Measurements from ENCODE around the gene DDX54. TPM values are rescaled to one million over a fixed set of nuclear protein-coding genes. Genes with fewer than 3 reads are reported as not detected.

The DDX54 gene
- total RNA-seq, 1 experiment from 2014 or later, result 101 TPM

DNA sequence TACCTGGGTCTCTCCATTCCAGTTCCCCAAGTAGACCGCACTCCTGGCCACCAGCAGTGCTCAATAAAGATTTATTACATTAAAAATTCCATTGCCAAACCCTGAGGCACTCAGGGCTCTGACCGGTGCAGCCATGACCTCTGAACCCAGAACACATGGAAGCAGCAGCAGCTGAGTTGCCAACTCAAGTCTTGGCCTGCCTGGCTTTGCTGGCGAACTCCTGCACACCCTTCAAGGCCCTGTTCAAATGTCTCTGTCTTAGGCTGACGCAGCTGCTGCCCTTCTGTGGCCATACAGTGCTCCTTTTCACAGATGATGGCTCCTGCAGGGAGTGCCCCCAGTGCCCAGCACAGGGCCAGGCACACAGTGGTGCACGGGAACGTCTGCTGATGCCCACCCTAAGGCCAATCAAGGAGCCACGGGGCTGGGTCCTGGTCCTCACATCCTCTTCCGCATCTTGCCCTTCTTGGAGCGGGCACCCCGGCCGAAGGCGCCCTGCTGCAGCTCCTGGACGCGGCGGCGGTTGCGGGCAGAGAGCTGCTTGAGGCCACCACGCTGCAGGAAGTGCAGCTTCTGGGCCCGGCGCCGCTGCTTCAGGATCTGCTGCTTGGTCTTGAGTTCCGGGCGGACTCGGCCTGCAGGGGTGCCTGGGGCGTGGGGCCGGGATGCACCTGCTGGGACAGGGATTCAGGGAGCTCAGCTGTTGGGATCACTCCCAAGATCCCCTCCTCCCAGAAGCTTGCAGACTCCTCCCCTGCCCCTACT is 26.7 kb downstream of the DDX54 start:
- BruUV-seq (replicated peaks), result TSS peak; percentile 81
- Histone ChIP-seq H3K36me3 (ENCODE audit: control insufficient read depth, insufficient read depth, low read length) (no peaks in the 10 kb centered on the region), H3K27me3 (ENCODE audit: control insufficient read depth, insufficient read depth, low read length) (no peaks in the 10 kb centered on the region), H3K27ac (ENCODE audit: low read length) (no peak overlapping the region), H3K4me1 (ENCODE audit: control insufficient read depth, insufficient read depth, low read length) (0 out of 2 replicates have a peak, but pooled peaks cover under 1% of the 10 kb centered on the region), H3K9me3 (ENCODE audit: control insufficient read depth, insufficient read depth, low read depth, low read length) (no peaks in the 10 kb centered on the region), H3K4me3 (ENCODE audit: low read depth in 2 of 2, low read length in 2 of 2) (no peak overlapping the region)
- CTCF ChIA-PET, result interaction anchor here (0.7 kb wide), 1 partner anchor 45 kb away, joined by 4 read pairs; no protein-coding TSS in a partner anchor
- POLR2A ChIA-PET, result no interaction called here
- intact Hi-C loops (cut with micrococcal nuclease; ENCODE audit: unreplicated experiment), result loop anchor here (10.0 kb wide), 1 partner anchor 164 kb away; no protein-coding TSS in a partner anchor
- DNase-seq (ENCODE audit: low read depth, low spot score) (no peak), ATAC-seq (no peak)
- TF ChIP-seq, protein P1, sequence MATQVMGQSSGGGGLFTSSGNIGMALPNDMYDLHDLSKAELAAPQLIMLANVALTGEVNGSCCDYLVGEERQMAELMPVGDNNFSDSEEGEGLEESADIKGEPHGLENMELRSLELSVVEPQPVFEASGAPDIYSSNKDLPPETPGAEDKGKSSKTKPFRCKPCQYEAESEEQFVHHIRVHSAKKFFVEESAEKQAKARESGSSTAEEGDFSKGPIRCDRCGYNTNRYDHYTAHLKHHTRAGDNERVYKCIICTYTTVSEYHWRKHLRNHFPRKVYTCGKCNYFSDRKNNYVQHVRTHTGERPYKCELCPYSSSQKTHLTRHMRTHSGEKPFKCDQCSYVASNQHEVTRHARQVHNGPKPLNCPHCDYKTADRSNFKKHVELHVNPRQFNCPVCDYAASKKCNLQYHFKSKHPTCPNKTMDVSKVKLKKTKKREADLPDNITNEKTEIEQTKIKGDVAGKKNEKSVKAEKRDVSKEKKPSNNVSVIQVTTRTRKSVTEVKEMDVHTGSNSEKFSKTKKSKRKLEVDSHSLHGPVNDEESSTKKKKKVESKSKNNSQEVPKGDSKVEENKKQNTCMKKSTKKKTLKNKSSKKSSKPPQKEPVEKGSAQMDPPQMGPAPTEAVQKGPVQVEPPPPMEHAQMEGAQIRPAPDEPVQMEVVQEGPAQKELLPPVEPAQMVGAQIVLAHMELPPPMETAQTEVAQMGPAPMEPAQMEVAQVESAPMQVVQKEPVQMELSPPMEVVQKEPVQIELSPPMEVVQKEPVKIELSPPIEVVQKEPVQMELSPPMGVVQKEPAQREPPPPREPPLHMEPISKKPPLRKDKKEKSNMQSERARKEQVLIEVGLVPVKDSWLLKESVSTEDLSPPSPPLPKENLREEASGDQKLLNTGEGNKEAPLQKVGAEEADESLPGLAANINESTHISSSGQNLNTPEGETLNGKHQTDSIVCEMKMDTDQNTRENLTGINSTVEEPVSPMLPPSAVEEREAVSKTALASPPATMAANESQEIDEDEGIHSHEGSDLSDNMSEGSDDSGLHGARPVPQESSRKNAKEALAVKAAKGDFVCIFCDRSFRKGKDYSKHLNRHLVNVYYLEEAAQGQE (IDR thresholded peaks at IDR 0.05; ENCODE audit: insufficient read depth in 1 of 2, low read depth in 2 of 2, low read length in 1 of 2), result no peak
- TF ChIP-seq, protein P2, sequence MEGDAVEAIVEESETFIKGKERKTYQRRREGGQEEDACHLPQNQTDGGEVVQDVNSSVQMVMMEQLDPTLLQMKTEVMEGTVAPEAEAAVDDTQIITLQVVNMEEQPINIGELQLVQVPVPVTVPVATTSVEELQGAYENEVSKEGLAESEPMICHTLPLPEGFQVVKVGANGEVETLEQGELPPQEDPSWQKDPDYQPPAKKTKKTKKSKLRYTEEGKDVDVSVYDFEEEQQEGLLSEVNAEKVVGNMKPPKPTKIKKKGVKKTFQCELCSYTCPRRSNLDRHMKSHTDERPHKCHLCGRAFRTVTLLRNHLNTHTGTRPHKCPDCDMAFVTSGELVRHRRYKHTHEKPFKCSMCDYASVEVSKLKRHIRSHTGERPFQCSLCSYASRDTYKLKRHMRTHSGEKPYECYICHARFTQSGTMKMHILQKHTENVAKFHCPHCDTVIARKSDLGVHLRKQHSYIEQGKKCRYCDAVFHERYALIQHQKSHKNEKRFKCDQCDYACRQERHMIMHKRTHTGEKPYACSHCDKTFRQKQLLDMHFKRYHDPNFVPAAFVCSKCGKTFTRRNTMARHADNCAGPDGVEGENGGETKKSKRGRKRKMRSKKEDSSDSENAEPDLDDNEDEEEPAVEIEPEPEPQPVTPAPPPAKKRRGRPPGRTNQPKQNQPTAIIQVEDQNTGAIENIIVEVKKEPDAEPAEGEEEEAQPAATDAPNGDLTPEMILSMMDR (IDR thresholded peaks at IDR 0.05), result no peak
- TF ChIP-seq SIN3A (IDR thresholded peaks at IDR 0.05; ENCODE audit: borderline replicate concordance, insufficient read depth, low read depth, low read length) (no peak), TCF7L2 (IDR thresholded peaks at IDR 0.05; ENCODE audit: low read depth, low read length) (no peak), POLR2AphosphoS5 (IDR thresholded peaks at IDR 0.05; ENCODE audit: low read depth, low read length) (no peak)
- in situ Hi-C loops (cut with HindIII; ENCODE audit: low pct_unique_long_range_greater_than_20kb, low sequenced_read_pairs), result loop anchor here (25.0 kb wide), 1 partner anchor 96 kb away; the partner anchor contains the start of gene DTX1

DNA sequence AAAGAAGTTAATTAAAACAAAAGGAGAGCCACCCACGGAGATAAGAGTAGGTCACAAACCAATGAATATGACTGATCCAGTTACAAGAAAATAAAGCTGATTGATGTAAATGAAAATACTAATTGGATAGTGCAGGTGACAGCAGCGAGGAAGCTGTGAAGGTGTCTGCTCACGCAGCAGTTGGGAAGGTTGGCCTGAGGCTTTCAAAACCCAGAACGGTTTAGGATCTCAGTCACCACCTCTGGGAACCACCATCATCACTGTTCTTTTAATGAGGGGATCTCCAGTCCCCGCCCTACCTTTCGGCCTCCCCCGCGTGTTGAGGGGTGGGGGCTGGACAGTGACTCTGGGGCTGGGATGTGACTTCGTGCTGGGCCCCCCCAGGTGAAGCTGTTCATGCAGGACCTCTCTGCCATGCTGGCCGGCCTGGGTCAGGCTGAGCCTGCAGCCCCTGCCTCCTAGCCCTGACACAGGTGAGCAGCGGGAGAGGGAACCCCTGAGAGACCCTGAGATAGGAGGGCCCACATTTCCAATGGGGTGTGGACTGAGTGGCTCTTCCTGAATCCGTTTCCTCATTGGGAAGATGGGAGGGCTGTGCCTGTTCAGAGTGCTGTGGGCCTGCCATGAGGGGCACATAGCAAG is 27.9 kb downstream of the DDX54 start:
- CTCF ChIA-PET, result no interaction called here
- Histone ChIP-seq H3K27ac (ENCODE audit: low read length) (no peak overlapping the region), H3K4me1 (ENCODE audit: control insufficient read depth, insufficient read depth, low read length) (0 out of 2 replicates have a peak, but pooled peaks cover 2% of the 10 kb centered on the region), H3K27me3 (ENCODE audit: control insufficient read depth, insufficient read depth, low read length) (no peaks in the 10 kb centered on the region), H3K36me3 (ENCODE audit: control insufficient read depth, insufficient read depth, low read length) (no peaks in the 10 kb centered on the region), H3K9me3 (ENCODE audit: control insufficient read depth, insufficient read depth, low read depth, low read length) (no peaks in the 10 kb centered on the region), H3K4me3 (ENCODE audit: low read depth in 2 of 2, low read length in 2 of 2) (no peak overlapping the region)
- in situ Hi-C loops (cut with HindIII; ENCODE audit: low pct_unique_long_range_greater_than_20kb, low sequenced_read_pairs) (loop anchor here (25.0 kb wide), 1 partner anchor 95 kb away; the partner anchor contains the start of gene DTX1), intact Hi-C loops (cut with micrococcal nuclease; ENCODE audit: unreplicated experiment) (loop anchor here (10.0 kb wide), 1 partner anchor 163 kb away; no protein-coding TSS in a partner anchor)
- TF ChIP-seq, protein P2 (IDR thresholded peaks at IDR 0.05), result no peak
- TF ChIP-seq TCF7L2 (IDR thresholded peaks at IDR 0.05; ENCODE audit: low read depth, low read length) (no peak), POLR2AphosphoS5 (IDR thresholded peaks at IDR 0.05; ENCODE audit: low read depth, low read length) (no peak), SIN3A (IDR thresholded peaks at IDR 0.05; ENCODE audit: borderline replicate concordance, insufficient read depth, low read depth, low read length) (no peak)
- TF ChIP-seq, protein P1 (IDR thresholded peaks at IDR 0.05; ENCODE audit: insufficient read depth in 1 of 2, low read depth in 2 of 2, low read length in 1 of 2), result no peak
- no TSS peak for BruUV-seq (replicated peaks)
- POLR2A ChIA-PET, result no interaction called here
- DNase-seq (ENCODE audit: low read depth, low spot score) (no peak), ATAC-seq (no peak)
